Testis (tissue), 3 donors: Measurements from ENCODE around the gene PYCR2. TPM values are rescaled to one million over a fixed set of nuclear protein-coding genes. Genes with fewer than 3 reads are reported as not detected.

Experiments
- DNase-seq: peaks from one replicate; pipeline ENCODE4 v3.0.0-alpha.2; 2019
- H3K27ac ChIP-seq, 2 donors: fragments of 200-600 bp; sonication (generic); one replicate each; pipeline ENCODE4 v1.5.1; 2019
- H3K27me3 ChIP-seq: fragments of 200-600 bp; sonication (generic); one replicate; pipeline ENCODE4 v1.5.1; 2019
- H3K36me3 ChIP-seq: fragments of 200-600 bp; sonication (generic); one replicate; pipeline ENCODE4 v1.5.1; 2017; ENCODE audit warnings: low read depth; ENCODE audit errors: missing control alignments
- H3K4me1 ChIP-seq: fragments of 200-600 bp; sonication (generic); one replicate; pipeline ENCODE4 v1.5.1; 2019
- H3K4me3 ChIP-seq, 2 donors: fragments of 200-600 bp; sonication (generic); one replicate each; pipeline ENCODE4 v1.5.1; 2017 to 2019
- H3K9me3 ChIP-seq: fragments of 200-600 bp; sonication (generic); one replicate; pipeline ENCODE4 v1.5.1; 2017
- CTCF ChIP-seq, 3 experiments: fragments of 450-650 bp in 2 of 3; fragments of 200-600 bp in 1 of 3; sonication (generic) in 1 of 3; IDR thresholded peaks; one replicate each; pipeline ENCODE4 v1.5.1; 2016 to 2019; ENCODE audit warnings: antibody characterized with exemption in 3 of 3, mild to moderate bottlenecking in 2 of 3, moderate library complexity in 1 of 3
- POLR2A ChIP-seq: fragments of 450-650 bp; IDR thresholded peaks from one replicate; pipeline ENCODE4 v1.6.1; 2017; ENCODE audit warnings: antibody characterized with exemption, mild to moderate bottlenecking, moderate library complexity
- WGBS, 2 donors: methylation state at CpG; one replicate each; pipeline ENCODE4 v1.1.5; 2018; 5-methylcytosine and 5-hydroxymethylcytosine counted together
- intact Hi-C: fragments of 100-400 bp; cut with DNase I; formaldehyde crosslinking; loops from one replicate; pipeline ENCODE4 v1.15.1; 2023; ENCODE audit warnings: low total_unique reads
- polyA plus RNA-seq: library from polyadenylated mRNA; stranded (reverse); fragments of 350-450 nt; fragmentation: Illumina TruSeq; extraction: RNeasy Lipid Tissue Mini Kit (QIAGEN cat#74804); gene quantifications from one replicate; pipeline ENCODE4 v1.2.3, GENCODE V29; 2014; ENCODE audit warnings: low read depth, low replicate concordance; ENCODE audit not compliant: insufficient read depth
- total RNA-seq, 2 donors: library from RNA; depleted of rRNA; stranded (reverse); fragments of >200 nt; gene quantifications; one replicate each; pipeline ENCODE4 v1.2.3, GENCODE V29; 2016

The PYCR2 gene
- total and polyA plus RNA-seq, 3 donors from 2014 or later: 60.7 to 85.3 (median 64.2) TPM

GRCh38 chr1:225876900-225877510 lies 47.0 kb downstream of the PYCR2 start:
- intact Hi-C loops: no loop called here
- H3K36me3 ChIP-seq: no peaks in the 10 kb centered on the region
- no peaks in the 10 kb centered on the region for H3K27me3 ChIP-seq
- no peaks in the 10 kb centered on the region for H3K9me3 ChIP-seq
- peak overlapping the region in 1 of 2 donors; percentile 44 for H3K27ac ChIP-seq
- DNase-seq: no peak
- H3K4me1 ChIP-seq: peaks cover 36% of the 10 kb centered on the region
- TF ChIP-seq CTCF (IDR thresholded peaks at IDR 0.05): no peak
- WGBS, 2 donors: 74 to 84% methylated on average over 12 of the region's 12 CpGs
- H3K4me3 ChIP-seq: no peak overlapping the region

GRCh38 chr1:225875044-225875815 lies 48.8 kb downstream of the PYCR2 start:
- H3K36me3 ChIP-seq: no peaks in the 10 kb centered on the region
- TF ChIP-seq CTCF (IDR thresholded peaks at IDR 0.05) (no peak), POLR2A (no peak)
- intact Hi-C loops: no loop called here
- no peaks in the 10 kb centered on the region for H3K27me3 ChIP-seq
- no peak overlapping the region for H3K27ac ChIP-seq
- peaks cover 25% of the 10 kb centered on the region for H3K4me1 ChIP-seq
- H3K9me3 ChIP-seq: no peaks in the 10 kb centered on the region
- WGBS, 2 donors: 96 to 97% methylated on average over 3 to 12 of the region's 12 CpGs
- no peak for DNase-seq
- no peak overlapping the region for H3K4me3 ChIP-seq

GRCh38 chr1:225874431-225874830 lies 49.6 kb downstream of the PYCR2 start:
- H3K27me3 ChIP-seq: no peaks in the 10 kb centered on the region
- intact Hi-C loops: no loop called here
- WGBS, 2 donors: 93% methylated on average over 11 of the region's 11 CpGs
- H3K27ac ChIP-seq: no peak overlapping the region
- peaks cover 17% of the 10 kb centered on the region for H3K4me1 ChIP-seq
- H3K36me3 ChIP-seq: no peaks in the 10 kb centered on the region
- no peak for DNase-seq
- TF ChIP-seq POLR2A (no peak), CTCF (IDR thresholded peaks at IDR 0.05) (no peak)
- no peaks in the 10 kb centered on the region for H3K9me3 ChIP-seq
- no peak overlapping the region for H3K4me3 ChIP-seq

- H3K4me3 ChIP-seq: no peak overlapping the region
- H3K27ac ChIP-seq: no peak overlapping the region
- TF ChIP-seq POLR2A: no peak
- TF ChIP-seq CTCF (IDR thresholded peaks at IDR 0.05): no peak
- WGBS, 2 donors: 77 to 80% methylated on average over 7 to 10 of the region's 10 CpGs
- no peaks in the 10 kb centered on the region for H3K9me3 ChIP-seq
- no peaks in the 10 kb centered on the region for H3K27me3 ChIP-seq
- H3K36me3 ChIP-seq: no peaks in the 10 kb centered on the region
- H3K4me1 ChIP-seq: peaks cover 11% of the 10 kb centered on the region
- no peak for DNase-seq
- intact Hi-C loops: no loop called here
These were observed 50.7 kb downstream of the PYCR2 start for GRCh38 chr1:225873281-225873850.
